K562 treated with DMSO at 1 percent for 24 hours (cell line): Measurements from ENCODE around the gene IL1RAPL2. TPM values are rescaled to one million over a fixed set of nuclear protein-coding genes. Genes with fewer than 3 reads are reported as not detected.

Source experiments
- total RNA-seq: library from RNA; unstranded; fragments of 300-600 nt; gene quantifications from 2 replicates; pipeline ENCODE4 v1.2.3, GENCODE V29; 2022; ENCODE audit warnings: low read depth; ENCODE audit not compliant: insufficient read depth

Gene IL1RAPL2
- not detected in 2 replicates for total RNA-seq

GRCh38 chrX:104565791-104566680, at the start of gene IL1RAPL2:
IL1RAPL2 (plus strand) TSS chrX:104566199.

GRCh38 chrX:105220636-105221035, 654.6 kb downstream of the IL1RAPL2 start, which contains the start of gene TEX13A:
TEX13A (minus strand) TSS chrX:105220694; CDS start chrX:105220397, 297 bp downstream.

